G401 (cell line): Measurements from ENCODE around the gene DDAH2. TPM values are rescaled to one million over a fixed set of nuclear protein-coding genes. Genes with fewer than 3 reads are reported as not detected.

Source experiments
- DNase-seq: peaks from one replicate; pipeline ENCODE4 v3.0.0-alpha.2; 2015; ENCODE audit warnings: low spot score
- in situ Hi-C: cut with HindIII; loops from 2 replicates; pipeline ENCODE4 v1.10.0; 2016; ENCODE audit warnings: low sequenced_read_pairs, mixed read lengths
- total RNA-seq: library from RNA; depleted of rRNA; stranded (reverse); fragments of >200 nt; shearing (Covaris generic); gene quantifications from 2 replicates; pipeline ENCODE4 v1.2.3, GENCODE V29; 2014

The DDAH2 gene
- total RNA-seq, 1 experiment from 2014 or later, result 183 TPM

GRCh38 chr6:31736021-31736767 is 7.1 kb upstream of the DDAH2 start, which contains the start of gene CLIC1:
Gene CLIC1 (minus strand): TSS chr6:31736530. CDS start chr6:31736300, 230 bp downstream.
- peak; percentile 27 for DNase-seq
- in situ Hi-C loops, result no loop called here

- no peak for DNase-seq
- in situ Hi-C loops, result no loop called here
Observed at GRCh38 chr6:31734821-31735406, 5.8 kb upstream of the DDAH2 start.

DNA sequence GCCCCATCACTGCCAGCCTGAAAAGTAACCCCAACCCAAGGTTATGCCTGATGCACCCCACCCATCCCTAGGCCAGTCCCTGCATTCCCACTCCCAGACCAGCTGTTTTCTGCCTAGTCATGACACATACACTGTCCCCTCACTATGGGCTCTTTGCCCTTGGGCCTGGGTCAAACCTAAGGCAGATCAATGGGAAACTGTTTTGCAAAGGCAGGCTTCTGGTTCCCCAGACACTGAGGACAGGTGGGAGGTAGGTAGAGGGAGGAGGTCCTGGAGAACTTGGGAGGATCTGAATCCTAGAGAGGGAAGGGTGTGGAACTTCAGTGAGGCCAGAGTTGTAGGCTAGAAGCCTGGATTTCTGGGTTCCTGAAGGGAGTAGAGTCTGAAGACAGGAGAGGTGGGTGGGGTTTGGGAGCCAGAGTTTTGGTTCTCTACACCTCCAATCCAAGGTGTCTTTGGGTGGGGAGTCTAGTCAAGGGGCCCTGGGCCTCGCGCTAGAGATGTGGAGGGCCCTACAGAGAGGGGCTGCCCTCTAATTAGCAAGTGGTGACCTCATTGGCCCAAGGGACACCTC is 5.2 kb upstream of the DDAH2 start:
- in situ Hi-C loops, result no loop called here
- no peak for DNase-seq

GRCh38 chr6:31733734-31734133 is 4.6 kb upstream of the DDAH2 start:
- in situ Hi-C loops, result no loop called here

DNA sequence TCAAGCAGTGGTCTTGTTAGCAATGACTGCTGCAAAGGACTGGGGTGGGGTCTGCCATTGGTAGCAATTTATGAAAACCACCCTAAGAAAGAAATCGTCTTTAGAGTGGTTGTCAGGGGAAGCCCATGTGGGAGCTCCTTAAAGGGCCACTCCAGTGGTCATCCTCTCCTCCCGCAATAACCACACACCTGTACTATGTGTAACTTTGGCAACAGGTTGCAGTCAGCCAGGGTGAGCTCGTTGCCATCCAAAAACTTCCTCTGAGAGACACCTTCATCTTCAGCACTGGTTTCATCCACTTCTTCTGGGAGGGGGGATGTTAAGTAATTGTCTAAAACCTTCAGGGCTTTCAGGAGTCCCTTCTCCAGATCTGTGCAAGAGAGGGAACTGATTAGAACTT is 2.9 kb upstream of the DDAH2 start:
- no peak for DNase-seq
- in situ Hi-C loops, result no loop called here

More at GRCh38 chr6:31733734-31734133, 4.6 kb upstream of the DDAH2 start:
- DNase-seq, result no peak

- DNase-seq, result no peak
- in situ Hi-C loops, result no loop called here
Observed at GRCh38 chr6:31730631-31731086, 1.6 kb upstream of the DDAH2 start.

GRCh38 chr6:31729979-31730630 is 1.0 kb upstream of the DDAH2 start:
- peak; percentile 63 for DNase-seq
- in situ Hi-C loops, result no loop called here

- peak; percentile 72 for DNase-seq
- in situ Hi-C loops, result no loop called here
Observed at GRCh38 chr6:31729515-31729978, 448 bp upstream of the DDAH2 start.

GRCh38 chr6:31727717-31728671 is 1.1 kb downstream of the DDAH2 start:
- DNase-seq, result no peak
- in situ Hi-C loops, result no loop called here

DNA sequence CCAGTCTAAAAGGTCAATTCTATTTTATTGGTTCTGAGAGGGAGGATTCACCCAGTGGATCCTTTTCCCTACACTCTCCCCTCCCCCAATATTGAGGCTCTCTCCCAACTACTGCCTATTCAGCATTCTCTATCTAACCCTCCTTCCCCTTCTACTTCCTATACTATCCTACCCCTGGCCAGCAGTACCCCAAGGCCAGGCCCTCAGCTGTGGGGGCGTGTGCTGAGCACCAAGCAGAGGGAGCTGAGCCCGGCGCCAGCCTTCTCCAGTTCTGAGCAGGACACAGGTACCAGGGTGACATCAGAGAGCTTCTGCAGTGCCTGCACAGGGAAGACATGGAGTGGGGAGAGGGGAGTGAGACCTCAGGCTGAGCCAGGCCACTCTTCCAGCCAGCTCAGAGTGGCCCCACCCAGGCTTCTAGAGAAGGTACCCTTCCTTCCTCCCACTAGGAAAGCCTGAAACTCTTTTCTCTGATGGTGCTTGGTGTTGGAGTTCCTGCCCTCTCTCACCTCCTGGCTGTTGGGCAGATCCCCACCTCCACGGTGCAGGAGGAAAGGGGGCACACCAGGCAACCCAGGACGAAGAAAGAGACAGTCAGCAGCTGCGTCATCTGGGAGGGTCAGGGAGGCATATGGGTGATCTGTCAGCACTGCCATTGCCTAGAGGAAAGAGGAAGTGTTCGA is 1.9 kb downstream of the DDAH2 start:
- no peak for DNase-seq
- in situ Hi-C loops, result no loop called here

DNA sequence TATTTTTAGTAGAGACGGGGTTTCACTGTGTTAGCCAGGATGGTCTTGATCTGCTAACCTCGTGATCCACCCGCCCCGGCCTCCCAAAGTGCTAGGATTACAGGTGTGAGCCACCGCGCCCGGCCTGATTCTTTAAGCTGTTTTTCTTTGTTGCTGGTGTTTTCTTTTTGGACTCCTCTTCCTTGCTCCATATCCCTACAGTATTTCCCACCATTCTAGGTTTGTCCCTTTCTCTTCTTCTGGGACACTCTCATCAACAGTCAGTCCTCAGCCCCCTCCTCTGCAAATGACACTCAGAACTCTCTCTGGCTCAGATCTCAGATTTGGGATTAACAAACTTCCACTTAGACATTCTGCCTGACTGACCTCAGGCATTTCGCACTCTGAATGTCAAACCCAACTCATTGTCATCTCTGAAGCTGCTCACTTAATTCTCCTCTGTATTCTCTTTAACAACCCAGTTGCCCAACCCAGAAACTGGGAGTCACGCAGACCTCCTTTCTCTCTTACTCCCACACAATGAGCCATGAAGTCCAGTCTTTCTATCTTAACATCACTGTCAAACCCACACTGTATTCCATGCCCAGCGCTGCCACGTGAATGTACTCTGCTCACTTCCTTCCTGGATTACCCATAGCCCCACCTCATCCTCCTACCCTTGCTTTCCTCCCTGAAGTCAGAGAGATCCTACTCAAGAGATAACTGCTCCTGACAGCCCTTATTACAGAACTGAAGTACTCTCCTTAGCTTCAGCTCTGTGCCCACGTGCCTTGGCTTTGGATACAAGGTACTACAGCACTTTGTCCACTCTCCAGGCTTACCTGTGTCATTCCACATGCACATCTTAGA is 3.4 kb downstream of the DDAH2 start:
- in situ Hi-C loops, result no loop called here
- no peak for DNase-seq

GRCh38 chr6:31723980-31724691 is 5.0 kb downstream of the DDAH2 start:
- DNase-seq, result no peak
- in situ Hi-C loops, result no loop called here

DNA sequence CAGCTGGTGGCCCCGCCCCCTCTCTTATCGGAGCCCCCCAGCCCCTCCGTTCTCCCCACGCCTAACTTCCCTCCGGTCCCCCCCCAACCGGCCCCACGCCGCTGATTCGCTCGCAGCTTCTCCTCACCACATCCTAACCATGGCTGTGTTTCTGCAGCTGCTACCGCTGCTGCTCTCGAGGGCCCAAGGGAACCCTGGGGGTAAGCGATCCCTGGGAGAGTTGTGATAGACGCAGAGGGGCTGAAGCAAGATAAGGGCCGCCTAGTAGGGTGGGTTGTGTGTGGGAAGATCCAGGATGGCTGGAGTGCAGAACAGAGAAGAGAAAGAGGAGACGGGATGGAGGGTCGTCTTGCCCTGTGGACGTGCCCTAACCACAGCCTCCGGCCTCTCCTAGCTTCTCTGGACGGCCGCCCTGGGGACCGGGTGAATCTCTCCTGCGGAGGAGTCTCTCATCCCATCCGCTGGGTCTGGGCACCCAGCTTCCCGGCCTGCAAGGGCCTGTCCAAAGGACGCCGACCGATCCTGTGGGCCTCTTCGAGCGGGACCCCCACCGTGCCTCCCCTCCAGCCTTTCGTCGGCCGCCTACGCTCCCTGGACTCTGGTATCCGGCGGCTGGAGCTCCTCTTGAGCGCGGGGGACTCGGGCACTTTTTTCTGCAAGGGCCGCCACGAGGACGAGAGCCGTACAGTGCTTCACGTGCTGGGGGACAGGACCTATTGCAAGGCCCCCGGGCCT is 5.7 kb downstream of the DDAH2 start, which contains the start of gene MPIG6B:
TSS of gene MPIG6B (plus strand) at position 129 of the 735 bp plus-strand sequence. CDS start at position 140, 11 bp downstream.
- in situ Hi-C loops, result no loop called here
- no peak for DNase-seq

GRCh38 chr6:31722173-31722572 is 6.9 kb downstream of the DDAH2 start:
- in situ Hi-C loops, result no loop called here
- DNase-seq, result no peak

DNA sequence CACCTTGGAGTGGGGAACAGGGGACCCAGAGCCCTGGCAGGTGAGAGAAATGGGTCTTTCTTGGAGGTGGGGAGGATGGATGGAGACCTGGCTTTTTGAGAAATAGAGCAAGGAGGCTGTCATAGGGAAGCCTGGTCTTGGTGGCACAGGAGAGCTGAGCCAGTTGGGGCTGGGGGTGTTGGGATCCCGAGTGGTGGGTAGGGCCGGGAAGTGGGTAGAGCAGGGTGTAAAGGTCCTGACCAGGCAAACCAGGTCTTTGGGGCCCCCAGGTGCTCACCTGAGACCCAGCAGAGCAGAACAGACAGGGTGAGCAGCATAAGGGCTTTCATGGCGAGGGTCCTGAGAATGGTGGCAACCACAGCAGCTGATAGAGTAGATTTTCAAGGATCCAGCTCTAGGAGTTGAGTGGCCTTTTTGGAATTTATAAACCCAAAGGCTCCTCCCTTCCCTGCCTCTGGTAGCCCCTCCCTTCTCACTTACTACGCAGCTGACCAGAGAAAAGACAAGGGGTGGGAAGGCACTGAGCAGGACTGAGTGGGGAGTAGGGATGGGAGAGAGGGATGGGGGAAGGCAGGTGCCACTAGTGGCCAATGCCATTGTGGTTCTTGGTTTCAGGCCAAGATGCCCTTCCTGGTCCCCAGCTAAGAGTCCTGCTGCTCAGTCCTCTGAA is 7.6 kb downstream of the DDAH2 start, which contains the start of gene LY6G6C:
TSS of gene LY6G6C (minus strand) at position 396 of the 670 bp plus-strand sequence. CDS start at position 329, 67 bp downstream.
- in situ Hi-C loops, result no loop called here
- no peak for DNase-seq
